Osteoblast (primary cell): Measurements from ENCODE around the gene LRBA. TPM values are rescaled to one million over a fixed set of nuclear protein-coding genes. Genes with fewer than 3 reads are reported as not detected.

Source experiments
- DNase-seq: peaks from one replicate; pipeline ENCODE4 v3.0.0; 2011; ENCODE audit warnings: low spot score, mixed read lengths; ENCODE audit not compliant: insufficient read length; ENCODE audit errors: missing footprints
- H2AFZ ChIP-seq: 2 replicates; pipeline ENCODE4 v1.6.0; 2011; ENCODE audit warnings: mild to moderate bottlenecking, low read length
- H3K27ac ChIP-seq: 2 replicates; pipeline ENCODE4 v1.5.1; 2011; ENCODE audit warnings: mild to moderate bottlenecking, low read depth, low read length, moderate library complexity
- H3K27me3 ChIP-seq: 2 replicates; pipeline ENCODE4 v1.6.0; 2012; ENCODE audit warnings: mild to moderate bottlenecking, control low read depth, inconsistent platforms, low read length, moderate library complexity; ENCODE audit not compliant: insufficient read depth
- H3K36me3 ChIP-seq: 2 replicates; pipeline ENCODE4 v1.5.1; 2011; ENCODE audit warnings: mild to moderate bottlenecking, low read length, control low read depth, moderate library complexity; ENCODE audit not compliant: insufficient read depth
- H3K4me1 ChIP-seq: 2 replicates; pipeline ENCODE4 v1.5.1; 2011; ENCODE audit warnings: mild to moderate bottlenecking, low read length, control low read depth, moderate library complexity; ENCODE audit not compliant: insufficient read depth
- H3K4me2 ChIP-seq: 2 replicates; pipeline ENCODE4 v1.6.0; 2011; ENCODE audit warnings: mild to moderate bottlenecking, low read length; ENCODE audit not compliant: insufficient read depth
- H3K4me3 ChIP-seq: fragments of 200-600 bp; sonication (generic); 3 replicates; pipeline ENCODE4 v1.5.1; 2012; ENCODE audit warnings: mild to moderate bottlenecking, low read length, inconsistent platforms; ENCODE audit not compliant: insufficient read depth
- H3K79me2 ChIP-seq: 2 replicates; pipeline ENCODE4 v1.6.0; 2012; ENCODE audit warnings: mild to moderate bottlenecking, low read length, control low read depth, inconsistent platforms; ENCODE audit not compliant: insufficient read depth
- H3K9me3 ChIP-seq: 2 replicates; pipeline ENCODE4 v1.5.1; 2011; ENCODE audit warnings: low read depth, low read length, control low read depth
- H4K20me1 ChIP-seq: 2 replicates; pipeline ENCODE4 v1.6.0; 2012; ENCODE audit warnings: mild to moderate bottlenecking, low read length, control low read depth; ENCODE audit not compliant: insufficient read depth
- CTCF ChIP-seq: IDR thresholded peaks from 2 replicates; pipeline ENCODE4 v1.5.1; 2011; ENCODE audit warnings: mild to moderate bottlenecking, low read depth, low read length, moderate library complexity; ENCODE audit errors: extremely low read depth
- total RNA-seq: library from RNA; depleted of rRNA; stranded (reverse); fragments of >200 nt; gene quantifications from 2 replicates; pipeline ENCODE4 v1.2.3, GENCODE V29; 2012

LRBA gene
- total RNA-seq, 1 donor: 67.3 TPM

- Histone ChIP-seq H3K79me2 (no peaks in the 10 kb centered on the region), H3K27me3 (no peaks in the 10 kb centered on the region), H3K36me3 (no peaks in the 10 kb centered on the region), H3K4me1 (no peaks in the 10 kb centered on the region), H3K4me2 (no peak overlapping the region), H3K4me3 (no peak overlapping the region), H3K27ac (no peak overlapping the region), H2AFZ (no peak overlapping the region), H3K9me3 (no peaks in the 10 kb centered on the region), H4K20me1 (no peaks in the 10 kb centered on the region)
- no peak for DNase-seq
- TF ChIP-seq CTCF: no peak
Observed at GRCh38 chr4:150533673-150534072, 481.4 kb downstream of the LRBA start.

GRCh38 chr4:150525321-150525868 lies 489.7 kb downstream of the LRBA start:
- Histone ChIP-seq H3K79me2 (no peaks in the 10 kb centered on the region), H3K4me2 (no peak overlapping the region), H3K9me3 (no peaks in the 10 kb centered on the region), H4K20me1 (no peaks in the 10 kb centered on the region), H3K4me1 (no peaks in the 10 kb centered on the region), H3K36me3 (no peaks in the 10 kb centered on the region), H2AFZ (no peak overlapping the region), H3K27me3 (no peaks in the 10 kb centered on the region), H3K4me3 (no peak overlapping the region), H3K27ac (no peak overlapping the region)
- DNase-seq: no peak
- TF ChIP-seq CTCF: no peak

DNA sequence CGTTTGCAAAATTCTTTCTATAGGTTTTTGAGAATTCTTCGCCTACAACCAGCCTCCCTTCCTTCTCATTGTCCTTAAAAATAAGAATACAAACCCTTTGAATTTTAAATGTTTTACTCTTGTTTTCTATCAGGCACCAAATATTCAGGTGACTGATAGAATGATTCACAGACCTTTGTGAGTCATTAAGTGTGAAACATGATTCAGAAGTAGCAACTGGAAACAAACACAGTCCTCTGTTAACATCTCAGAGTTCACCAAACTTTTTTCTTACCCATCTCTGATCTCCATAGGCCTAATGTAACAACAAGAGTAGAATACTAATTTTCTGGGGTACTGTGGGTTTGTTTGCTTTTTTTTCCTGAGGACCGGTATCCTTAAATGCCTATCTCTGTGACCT lies 496.5 kb downstream of the LRBA start:
- Histone ChIP-seq H3K4me1 (peaks cover 4% of the 10 kb centered on the region), H2AFZ (no peak overlapping the region), H3K4me3 (no peak overlapping the region), H3K79me2 (no peaks in the 10 kb centered on the region), H3K27ac (peak overlapping the region; percentile 26), H3K36me3 (no peaks in the 10 kb centered on the region), H3K27me3 (no peaks in the 10 kb centered on the region), H4K20me1 (no peaks in the 10 kb centered on the region), H3K4me2 (no peak overlapping the region), H3K9me3 (no peaks in the 10 kb centered on the region)
- no peak for TF ChIP-seq CTCF
- no peak for DNase-seq

- no peak for TF ChIP-seq CTCF
- no peak overlapping the region for H3K4me3 ChIP-seq
- no peak overlapping the region for H2AFZ ChIP-seq
- no peaks in the 10 kb centered on the region for H3K27me3 ChIP-seq
- peaks cover 4% of the 10 kb centered on the region for H3K4me1 ChIP-seq
- no peak overlapping the region for H3K27ac ChIP-seq
- no peaks in the 10 kb centered on the region for H3K36me3 ChIP-seq
- no peaks in the 10 kb centered on the region for H3K79me2 ChIP-seq
- no peaks in the 10 kb centered on the region for H4K20me1 ChIP-seq
- no peak overlapping the region for H3K4me2 ChIP-seq
- H3K9me3 ChIP-seq: no peaks in the 10 kb centered on the region
- DNase-seq: no peak
Observed at GRCh38 chr4:150515135-150515534, 499.9 kb downstream of the LRBA start.
